Endothelial cell of umbilical vein (primary cell): ENCODE measurements around the gene SLC47A2. TPM values are rescaled to one million over a fixed set of nuclear protein-coding genes. Genes with fewer than 3 reads are reported as not detected.

Experiments
- BruUV-seq: library from RNA; stranded (reverse); fragments of 400-500 nt; replicated peaks from 2 replicates; lab custom pipeline; 2021; lab: Mats Ljungman, UMichigan
- CTCF ChIA-PET: fragments of 300-600, 350-600 bp; sonication (Branson Sonifier 250); formaldehyde crosslinking; loops from one replicate; lab custom pipeline; 2021; ENCODE audit warnings: antibody characterized with exemption, inconsistent platforms; lab: Charles Lee
- POLR2A ChIA-PET: fragments of 300-600, 350-600 bp; sonication (Branson Sonifier 250); formaldehyde crosslinking; loops from one replicate; lab custom pipeline; 2021; ENCODE audit warnings: antibody characterized with exemption, inconsistent platforms; lab: Charles Lee
- DNase-seq: peaks from one replicate; pipeline ENCODE4 v3.0.0-alpha.2; 2011; ENCODE audit warnings: low read depth, low spot score
- FAIRE-seq: peaks from 2 replicates; lab custom pipeline; 2011; peaks lifted over from hg19 to GRCh38; lab: Jason Lieb, UNC
- H2AFZ ChIP-seq: 2 replicates; pipeline ENCODE4 v1.6.0; 2012; ENCODE audit warnings: low read depth, low read length, control low read depth, inconsistent platforms
- H3K27ac ChIP-seq: 2 replicates; pipeline ENCODE4 v1.5.1; 2011; ENCODE audit warnings: low read depth, mild to moderate bottlenecking, control low read depth, low read length, moderate library complexity; ENCODE audit not compliant: insufficient read depth
- H3K27me3 ChIP-seq, 2 experiments: 2 replicates each; pipeline versions ENCODE4 v1.6.0 to v1.6.1; 2011; ENCODE audit warnings: low read length in 2 of 2, mixed read lengths in 1 of 2; ENCODE audit not compliant: control insufficient read depth in 2 of 2, insufficient read depth in 2 of 2
- H3K36me3 ChIP-seq, 2 experiments: 2 replicates in 1 of 2; 3 replicates in 1 of 2; pipeline ENCODE4 v1.5.1; 2011; ENCODE audit warnings: low read length in 2 of 2, mild to moderate bottlenecking in 1 of 2, moderate library complexity in 1 of 2; ENCODE audit not compliant: control insufficient read depth in 2 of 2, insufficient read depth in 2 of 2; ENCODE audit errors: extremely low read depth in 1 of 2
- H3K4me1 ChIP-seq: 3 replicates; pipeline ENCODE4 v1.5.1; 2011; ENCODE audit warnings: mild to moderate bottlenecking, low read length; ENCODE audit not compliant: control insufficient read depth, insufficient read depth; ENCODE audit errors: extremely low read depth
- H3K4me2 ChIP-seq: 2 replicates; pipeline ENCODE4 v1.6.1; 2011; ENCODE audit warnings: low read length, control low read depth, mixed read lengths; ENCODE audit not compliant: insufficient read depth
- H3K4me3 ChIP-seq, 3 experiments: fragments of 200-600 bp in 1 of 3; sonication (generic), shearing (Covaris generic) in 1 of 3; replicated peaks in 1 of 3; 2 replicates each; pipeline ENCODE4 v1.5.1; 2011 to 2016; ENCODE audit warnings: control low read depth in 3 of 3, low read length in 3 of 3, mild to moderate bottlenecking in 2 of 3, inconsistent platforms in 1 of 3, low read depth in 1 of 3, moderate library complexity in 1 of 3; ENCODE audit not compliant: insufficient read depth in 1 of 3
- H3K79me2 ChIP-seq: 2 replicates; pipeline ENCODE4 v1.6.0; 2012; ENCODE audit warnings: low read length, inconsistent platforms; ENCODE audit not compliant: control insufficient read depth, insufficient read depth
- H3K9ac ChIP-seq: replicated peaks from 2 replicates; pipeline ENCODE3; 2011; ENCODE audit warnings: low read length, control low read depth; ENCODE audit not compliant: insufficient read depth; ENCODE audit errors: extremely low read depth
- H3K9me1 ChIP-seq: replicated peaks from 3 replicates; pipeline ENCODE4 v1.6.0; 2011; ENCODE audit warnings: mild to moderate bottlenecking, low read length; ENCODE audit not compliant: control insufficient read depth, insufficient read depth; ENCODE audit errors: extremely low read depth
- H3K9me3 ChIP-seq: replicated peaks from 2 replicates; pipeline ENCODE4 v1.5.1; 2012; ENCODE audit warnings: low read length, inconsistent platforms; ENCODE audit not compliant: control insufficient read depth, insufficient read depth
- H4K20me1 ChIP-seq: replicated peaks from 2 replicates; pipeline ENCODE3; 2011; ENCODE audit warnings: mild to moderate bottlenecking, low read length; ENCODE audit not compliant: control insufficient read depth, insufficient read depth; ENCODE audit errors: extremely low read depth
- CTCF ChIP-seq, 2 donors: IDR thresholded peaks; 1 replicate in 1 of 2; 2 replicates in 1 of 2; pipeline ENCODE4 v1.5.1; 2011; ENCODE audit warnings: low read length in 2 of 2, mild to moderate bottlenecking in 2 of 2, moderate library complexity in 2 of 2, control low read depth in 1 of 2, inconsistent platforms in 1 of 2, low read depth in 1 of 2; ENCODE audit not compliant: insufficient read depth in 1 of 2; ENCODE audit errors: extremely low read depth in 1 of 2
- EZH2 ChIP-seq: IDR thresholded peaks from 2 replicates; pipeline ENCODE4 v1.6.1; 2012; ENCODE audit warnings: borderline replicate concordance, low read depth, mild to moderate bottlenecking, moderate library complexity, low read length, inconsistent platforms; ENCODE audit not compliant: severe bottlenecking
- FOS ChIP-seq: IDR thresholded peaks from 2 replicates; pipeline ENCODE4 v1.6.1; 2011; ENCODE audit warnings: mild to moderate bottlenecking, low read length, moderate library complexity, borderline replicate concordance; ENCODE audit not compliant: insufficient read depth
- GATA2 ChIP-seq: IDR thresholded peaks from 2 replicates; pipeline ENCODE4 v1.7.0; 2011; ENCODE audit warnings: low read depth, mild to moderate bottlenecking, moderate library complexity, mixed read lengths, low read length; ENCODE audit not compliant: insufficient read length, insufficient read depth
- JUN ChIP-seq: IDR thresholded peaks from 2 replicates; pipeline ENCODE4 v1.6.1; 2011; ENCODE audit warnings: borderline replicate concordance, low read depth; ENCODE audit not compliant: insufficient read length, insufficient read depth
- MAX ChIP-seq: IDR thresholded peaks from 2 replicates; pipeline ENCODE4 v1.6.1; 2011; ENCODE audit not compliant: insufficient read depth, insufficient read length
- MYC ChIP-seq: IDR thresholded peaks from one replicate; pipeline ENCODE4 v1.6.1; 2011; ENCODE audit warnings: mild to moderate bottlenecking, low read depth, low read length
- POLR2A ChIP-seq: IDR thresholded peaks from 2 replicates; pipeline ENCODE4 v1.6.1; 2012; ENCODE audit warnings: low read depth, mild to moderate bottlenecking, control low read depth, low read length
- POLR2AphosphoS5 ChIP-seq: IDR thresholded peaks from 2 replicates; pipeline ENCODE4 v1.6.1; 2012; ENCODE audit warnings: low read depth, mild to moderate bottlenecking, control low read depth, low read length, moderate library complexity; ENCODE audit not compliant: insufficient read depth
- dilution Hi-C: fragments of 300-500 bp; cut with MboI; formaldehyde crosslinking; loops from one replicate; pipeline ENCODE4 v1.15.0; 2019; ENCODE audit warnings: low sequenced_read_pairs; ENCODE audit not compliant: extremely low pct_ligation_motif_present
- intact Hi-C: fragments of 100-400 bp; cut with micrococcal nuclease; formaldehyde crosslinking; loops from one replicate; pipeline ENCODE4 v1.10.0; 2022
- polyA plus RNA-seq, 4 experiments: library from polyadenylated mRNA; depleted of rRNA in 3 of 4; stranded (reverse) in 3 of 4; unstranded in 1 of 4; fragments of >200 nt; gene quantifications; 2 replicates each; pipeline versions ENCODE4 v1.2.1 to v1.2.3, GENCODE V29; 2011 to 2012; ENCODE audit warnings: missing spikeins in 1 of 4
- total RNA-seq: library from RNA; stranded (reverse); gene quantifications from 2 replicates; pipeline ENCODE4 v1.2.3, GENCODE V29; 2021

SLC47A2 gene
- total and polyA plus RNA-seq, 2 donors (not counting 3 experiments of a cell fraction or from before 2014, with no cell fraction given), result not detected

DNA sequence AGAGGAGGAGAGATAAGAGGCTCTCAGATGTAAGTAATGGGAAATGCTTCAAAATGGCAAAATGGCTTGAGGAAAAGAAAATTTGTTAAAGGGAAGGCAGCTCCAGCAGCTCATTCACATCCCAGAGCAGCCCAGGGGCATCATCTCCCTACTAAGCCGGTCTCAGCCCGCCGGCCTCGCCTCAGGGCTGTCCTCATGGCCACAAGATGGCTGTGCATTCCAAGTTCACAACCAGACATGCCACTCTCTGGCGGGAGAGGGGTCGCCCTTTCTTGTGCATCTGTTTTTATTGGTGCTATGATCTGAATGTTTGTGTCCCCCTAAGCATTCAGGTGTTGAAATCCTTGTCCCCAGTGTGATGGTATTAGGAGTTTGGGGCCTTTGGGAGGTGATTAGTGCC is 13.5 kb upstream of the SLC47A2 start:
- Histone ChIP-seq H3K27ac (no peak overlapping the region), H3K9me1 (no peaks in the 10 kb centered on the region), H3K9me3 (no peaks in the 10 kb centered on the region), H3K4me2 (no peak overlapping the region), H4K20me1 (no peaks in the 10 kb centered on the region), H3K4me1 (peaks cover 10% of the 10 kb centered on the region), H3K79me2 (no peaks in the 10 kb centered on the region), H3K9ac (no peak overlapping the region), H3K36me3 (no peaks in the 10 kb centered on the region), H3K4me3 (no peak overlapping the region), H2AFZ (no peak overlapping the region), H3K27me3 (no peaks in the 10 kb centered on the region)
- no peak for FAIRE-seq
- CTCF ChIA-PET, result interaction anchor here (0.7 to 3.6 kb wide), 3 partner anchors 15 to 58 kb away, joined by 3 to 36 read pairs (median 5); no protein-coding TSS in a partner anchor
- no peak for DNase-seq
- dilution Hi-C loops, result no loop called here
- BruUV-seq, result no TSS peak
- intact Hi-C loops, result no loop called here
- POLR2A ChIA-PET, result no interaction called here
- TF ChIP-seq EZH2 (no peak), MAX (no peak), MYC (no peak), POLR2AphosphoS5 (no peak), POLR2A (no peak), CTCF (IDR thresholded peaks at IDR 0.05; ENCODE audit: extremely low read depth in 1 of 2, insufficient read depth in 1 of 2, low read depth in 1 of 2, low read length in 2 of 2) (no peak), JUN (no peak), FOS (no peak), GATA2 (no peak)
